CD4-positive, alpha-beta memory T cell (primary cell): ENCODE measurements around the gene EMID1. TPM values are rescaled to one million over a fixed set of nuclear protein-coding genes. Genes with fewer than 3 reads are reported as not detected.

Experiments used
- CTCF ChIA-PET: fragments of 350-600 bp; sonication (Branson Sonifier 250); formaldehyde crosslinking; loops from one replicate; lab custom pipeline; 2021; ENCODE audit warnings: inconsistent platforms; ENCODE audit not compliant: partially characterized antibody; lab: Charles Lee
- POLR2A ChIA-PET: fragments of 350-600 bp; sonication (Branson Sonifier 250); formaldehyde crosslinking; loops from one replicate; lab custom pipeline; 2021; ENCODE audit not compliant: partially characterized antibody; lab: Charles Lee
- DNase-seq, 5 donors: peaks; one replicate each; pipeline versions ENCODE4 v3.0.0 to v3.0.0-alpha.2; 2020 to 2022; ENCODE audit warnings: mixed read lengths in 1 of 5
- H3K27ac ChIP-seq: one replicate; pipeline ENCODE4 v1.7.0; 2013; ENCODE audit warnings: low read depth, low read length
- H3K27me3 ChIP-seq: 2 replicates; pipeline ENCODE4 v1.7.0; 2013; ENCODE audit warnings: mild to moderate bottlenecking, low read length, moderate library complexity; ENCODE audit not compliant: insufficient read depth
- H3K36me3 ChIP-seq: 2 replicates; pipeline ENCODE4 v1.7.0; 2013; ENCODE audit warnings: mild to moderate bottlenecking, low read length, moderate library complexity; ENCODE audit not compliant: insufficient read depth
- H3K4me1 ChIP-seq: 2 replicates; pipeline ENCODE4 v1.7.0; 2013; ENCODE audit warnings: mild to moderate bottlenecking, low read length, moderate library complexity; ENCODE audit not compliant: insufficient read depth
- H3K4me3 ChIP-seq, 2 donors: one replicate each; pipeline ENCODE4 v1.7.0; 2013; ENCODE audit warnings: low read length in 2 of 2, mild to moderate bottlenecking in 1 of 2
- H3K9me3 ChIP-seq, 2 donors: one replicate each; pipeline ENCODE4 v1.7.0; 2013; ENCODE audit warnings: low read length in 2 of 2, control low read depth in 1 of 2; ENCODE audit not compliant: control insufficient read depth in 1 of 2
- H3K27ac Mint-ChIP-seq, 7 donors: one replicate each; pipeline ENCODE4 v1.8.0; 2020 to 2021; ENCODE audit warnings: mixed read lengths in 7 of 7, mild to moderate bottlenecking in 6 of 7, inconsistent platforms in 3 of 7, moderate library complexity in 3 of 7
- H3K27me3 Mint-ChIP-seq, 2 donors: one replicate each; pipeline ENCODE4 v1.8.0; 2020 to 2021; ENCODE audit warnings: mixed read lengths in 2 of 2
- H3K36me3 Mint-ChIP-seq, 2 donors: one replicate each; pipeline ENCODE4 v1.8.0; 2020 to 2021; ENCODE audit warnings: mixed read lengths in 2 of 2, inconsistent platforms in 1 of 2, mild to moderate bottlenecking in 1 of 2
- H3K4me1 Mint-ChIP-seq, 4 donors: one replicate each; pipeline ENCODE4 v1.8.0; 2020 to 2021; ENCODE audit warnings: mixed read lengths in 4 of 4, mild to moderate bottlenecking in 1 of 4
- H3K4me3 Mint-ChIP-seq, 8 donors: one replicate each; pipeline ENCODE4 v1.8.0; 2020 to 2021; ENCODE audit warnings: mixed read lengths in 8 of 8, mild to moderate bottlenecking in 7 of 8, moderate library complexity in 6 of 8, inconsistent platforms in 3 of 8
- H3K9me3 Mint-ChIP-seq, 8 donors: one replicate each; pipeline ENCODE4 v1.8.0; 2020 to 2021; ENCODE audit warnings: mixed read lengths in 8 of 8, mild to moderate bottlenecking in 5 of 8, inconsistent platforms in 3 of 8, moderate library complexity in 1 of 8
- intact Hi-C: fragments of 100-400 bp; cut with micrococcal nuclease; formaldehyde crosslinking; loops from one replicate; pipeline ENCODE4 v1.15.1; 2023
- polyA plus RNA-seq, 2 donors: library from polyadenylated mRNA; unstranded; fragments of 300-500 nt; fragmentation: Illumina TruSeq; gene quantifications; one replicate each; pipeline ENCODE4 v1.2.3, GENCODE V29; 2021
- total RNA-seq, 2 experiments: library from RNA; stranded (reverse); gene quantifications; one replicate each; pipeline ENCODE4 v1.2.3, GENCODE V29; 2021

EMID1 gene
- total and polyA plus RNA-seq, 4 experiments from 2014 or later, result 0.11 TPM; not detected in 3

GRCh38 chr22:29183971-29184848 is 21.5 kb upstream of the EMID1 start:
- no peaks in the 10 kb centered on the region for H3K4me1 Mint-ChIP-seq
- Histone ChIP-seq H3K27ac (no peak overlapping the region), H3K4me3 (no peak overlapping the region), H3K36me3 (no peaks in the 10 kb centered on the region), H3K4me1 (no peaks in the 10 kb centered on the region), H3K27me3 (no peaks in the 10 kb centered on the region), H3K9me3 (no peaks in the 10 kb centered on the region)
- peaks cover 3% of the 10 kb centered on the region in 2 donors for H3K27me3 Mint-ChIP-seq
- no peaks in the 10 kb centered on the region for H3K9me3 Mint-ChIP-seq
- intact Hi-C loops, result no loop called here
- H3K36me3 Mint-ChIP-seq, result no peaks in the 10 kb centered on the region
- ChIA-PET POLR2A (no interaction called here), CTCF (interaction anchor here (0.7 to 1.4 kb wide), 2 partner anchors 8 to 95 kb away, joined by 3 to 4 read pairs; no protein-coding TSS in a partner anchor)
- peak overlapping the region in 1 of 7 donors; percentile 37 for H3K27ac Mint-ChIP-seq
- H3K4me3 Mint-ChIP-seq, result no peak overlapping the region
- no peak for DNase-seq

GRCh38 chr22:29184849-29185490 is 20.7 kb upstream of the EMID1 start:
- Histone ChIP-seq H3K36me3 (no peaks in the 10 kb centered on the region), H3K9me3 (no peaks in the 10 kb centered on the region), H3K4me1 (no peaks in the 10 kb centered on the region), H3K4me3 (no peak overlapping the region), H3K27ac (no peak overlapping the region), H3K27me3 (no peaks in the 10 kb centered on the region)
- POLR2A ChIA-PET, result no interaction called here
- peaks cover 3% of the 10 kb centered on the region in 2 donors for H3K27me3 Mint-ChIP-seq
- no peak for DNase-seq
- no peaks in the 10 kb centered on the region for H3K9me3 Mint-ChIP-seq
- no peak overlapping the region for H3K4me3 Mint-ChIP-seq
- CTCF ChIA-PET, result interaction anchor here (1.4 kb wide), 1 partner anchor 8 kb away, joined by 4 read pairs; no protein-coding TSS in a partner anchor
- no peaks in the 10 kb centered on the region for H3K4me1 Mint-ChIP-seq
- intact Hi-C loops, result no loop called here
- H3K27ac Mint-ChIP-seq, result no peak overlapping the region
- H3K36me3 Mint-ChIP-seq, result no peaks in the 10 kb centered on the region

- Mint-ChIP-seq H3K4me3 (no peak overlapping the region), H3K27me3 (peaks cover 3 to 5% of the 10 kb centered on the region in 2 donors), H3K9me3 (no peaks in the 10 kb centered on the region), H3K4me1 (no peaks in the 10 kb centered on the region), H3K36me3 (no peaks in the 10 kb centered on the region), H3K27ac (no peak overlapping the region)
- DNase-seq, result no peak
- H3K27ac ChIP-seq, result no peak overlapping the region
- no peaks in the 10 kb centered on the region for H3K36me3 ChIP-seq
- no peak overlapping the region for H3K4me3 ChIP-seq
- intact Hi-C loops, result no loop called here
- no peaks in the 10 kb centered on the region for H3K27me3 ChIP-seq
- CTCF ChIA-PET, result no interaction called here
- POLR2A ChIA-PET, result no interaction called here
- H3K4me1 ChIP-seq, result no peaks in the 10 kb centered on the region
- H3K9me3 ChIP-seq, result no peaks in the 10 kb centered on the region
Measured at GRCh38 chr22:29186302-29186701, 19.4 kb upstream of the EMID1 start.

- Histone ChIP-seq H3K27me3 (no peaks in the 10 kb centered on the region), H3K4me1 (no peaks in the 10 kb centered on the region), H3K4me3 (no peak overlapping the region), H3K9me3 (no peaks in the 10 kb centered on the region), H3K27ac (no peak overlapping the region), H3K36me3 (no peaks in the 10 kb centered on the region)
- no peaks in the 10 kb centered on the region for H3K36me3 Mint-ChIP-seq
- no peaks in the 10 kb centered on the region for H3K9me3 Mint-ChIP-seq
- H3K27me3 Mint-ChIP-seq, result peaks cover 3 to 5% of the 10 kb centered on the region in 2 donors
- intact Hi-C loops, result no loop called here
- H3K4me1 Mint-ChIP-seq, result no peaks in the 10 kb centered on the region
- no peak overlapping the region for H3K27ac Mint-ChIP-seq
- DNase-seq, result no peak
- ChIA-PET CTCF (no interaction called here), POLR2A (no interaction called here)
- H3K4me3 Mint-ChIP-seq, result no peak overlapping the region
Measured at GRCh38 chr22:29187831-29188230, 17.9 kb upstream of the EMID1 start.

GRCh38 chr22:29190051-29190450 is 15.6 kb upstream of the EMID1 start:
- H3K27me3 Mint-ChIP-seq, result peaks cover 3 to 6% of the 10 kb centered on the region in 2 donors
- no peak overlapping the region for H3K4me3 Mint-ChIP-seq
- intact Hi-C loops, result no loop called here
- no peaks in the 10 kb centered on the region for H3K4me1 ChIP-seq
- H3K27me3 ChIP-seq, result no peaks in the 10 kb centered on the region
- no peak for DNase-seq
- no peak overlapping the region for H3K4me3 ChIP-seq
- no peaks in the 10 kb centered on the region for H3K9me3 ChIP-seq
- no peaks in the 10 kb centered on the region for H3K36me3 ChIP-seq
- peaks cover 0 to 2% of the 10 kb centered on the region in 2 donors for H3K36me3 Mint-ChIP-seq
- ChIA-PET POLR2A (no interaction called here), CTCF (no interaction called here)
- H3K9me3 Mint-ChIP-seq, result peaks cover 0 to 2% (median 0%) of the 10 kb centered on the region in 8 donors
- H3K27ac Mint-ChIP-seq, result no peak overlapping the region
- no peaks in the 10 kb centered on the region for H3K4me1 Mint-ChIP-seq
- no peak overlapping the region for H3K27ac ChIP-seq

GRCh38 chr22:29190918-29191317 is 14.8 kb upstream of the EMID1 start:
- Histone ChIP-seq H3K36me3 (no peaks in the 10 kb centered on the region), H3K27me3 (no peaks in the 10 kb centered on the region), H3K27ac (no peak overlapping the region), H3K4me1 (no peaks in the 10 kb centered on the region), H3K4me3 (no peak overlapping the region), H3K9me3 (no peaks in the 10 kb centered on the region)
- no peaks in the 10 kb centered on the region for H3K4me1 Mint-ChIP-seq
- H3K27ac Mint-ChIP-seq, result peak overlapping the region in 1 of 7 donors; percentile 46
- intact Hi-C loops, result no loop called here
- H3K4me3 Mint-ChIP-seq, result no peak overlapping the region
- H3K9me3 Mint-ChIP-seq, result peaks cover 0 to 2% (median 0%) of the 10 kb centered on the region in 8 donors
- no peak for DNase-seq
- peaks cover 0 to 3% of the 10 kb centered on the region in 2 donors for H3K36me3 Mint-ChIP-seq
- ChIA-PET CTCF (no interaction called here), POLR2A (interaction anchor here (0.6 kb wide), 1 partner anchor 12 kb away, joined by 4 read pairs; no protein-coding TSS in a partner anchor)
- H3K27me3 Mint-ChIP-seq, result peaks cover 3 to 7% of the 10 kb centered on the region in 2 donors

- Histone ChIP-seq H3K27me3 (no peaks in the 10 kb centered on the region), H3K4me1 (no peaks in the 10 kb centered on the region), H3K4me3 (no peak overlapping the region), H3K27ac (no peak overlapping the region), H3K9me3 (no peaks in the 10 kb centered on the region), H3K36me3 (no peaks in the 10 kb centered on the region)
- Mint-ChIP-seq H3K27me3 (peaks cover 4 to 9% of the 10 kb centered on the region in 2 donors), H3K4me3 (no peak overlapping the region), H3K36me3 (peaks cover 0 to 3% of the 10 kb centered on the region in 2 donors), H3K9me3 (peaks cover 0 to 2% (median 0%) of the 10 kb centered on the region in 8 donors), H3K4me1 (no peaks in the 10 kb centered on the region), H3K27ac (no peak overlapping the region)
- intact Hi-C loops, result no loop called here
- POLR2A ChIA-PET, result no interaction called here
- CTCF ChIA-PET, result interaction anchor here (1.1 kb wide), 1 partner anchor 9 kb away, joined by 3 read pairs; no protein-coding TSS in a partner anchor
- DNase-seq, result no peak
Measured at GRCh38 chr22:29193021-29193420, 12.7 kb upstream of the EMID1 start.
